Astrocyte (in vitro differentiated cells and primary cell): ENCODE measurements around the gene CFAP65.

Experiments used
- EZH2 ChIP-seq: IDR thresholded peaks from 2 replicates; pipeline ENCODE4 v1.6.1; 2012; ENCODE audit warnings: mild to moderate bottlenecking, low read length, inconsistent platforms; ENCODE audit not compliant: insufficient read depth
- TF ChIP-seq, protein P1 (sequence below): IDR thresholded peaks from 2 replicates; pipeline ENCODE4 v1.5.1; 2011; ENCODE audit warnings: low read depth, mild to moderate bottlenecking, inconsistent platforms, low read length, moderate library complexity; ENCODE audit not compliant: insufficient read depth

DNA sequence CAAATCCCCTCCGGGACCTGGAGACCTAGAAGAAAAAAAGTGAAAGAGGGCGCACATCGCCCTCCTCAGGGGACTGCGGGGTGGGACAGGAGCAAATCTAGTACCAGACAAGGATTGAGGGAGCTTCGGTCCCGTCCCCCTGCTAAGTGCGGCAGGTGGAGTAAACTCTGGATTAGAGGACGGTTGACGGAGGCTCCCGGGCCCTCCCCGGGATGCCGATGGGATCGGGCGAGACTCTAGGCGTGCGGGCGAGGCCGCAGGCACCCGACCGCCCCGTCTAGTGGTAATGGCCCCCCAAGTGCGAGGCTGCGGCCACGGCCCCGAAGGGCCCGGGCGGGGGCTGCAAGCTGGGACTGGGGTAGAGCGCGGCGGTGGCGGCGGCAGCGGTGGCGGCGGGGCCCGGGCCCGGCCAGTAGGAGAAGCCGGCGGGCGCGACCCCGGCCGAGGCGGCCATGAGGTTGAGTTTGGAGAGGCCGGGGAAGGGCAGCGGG lies 59.9 kb downstream of the CFAP65 start:
- TF ChIP-seq, protein P1, sequence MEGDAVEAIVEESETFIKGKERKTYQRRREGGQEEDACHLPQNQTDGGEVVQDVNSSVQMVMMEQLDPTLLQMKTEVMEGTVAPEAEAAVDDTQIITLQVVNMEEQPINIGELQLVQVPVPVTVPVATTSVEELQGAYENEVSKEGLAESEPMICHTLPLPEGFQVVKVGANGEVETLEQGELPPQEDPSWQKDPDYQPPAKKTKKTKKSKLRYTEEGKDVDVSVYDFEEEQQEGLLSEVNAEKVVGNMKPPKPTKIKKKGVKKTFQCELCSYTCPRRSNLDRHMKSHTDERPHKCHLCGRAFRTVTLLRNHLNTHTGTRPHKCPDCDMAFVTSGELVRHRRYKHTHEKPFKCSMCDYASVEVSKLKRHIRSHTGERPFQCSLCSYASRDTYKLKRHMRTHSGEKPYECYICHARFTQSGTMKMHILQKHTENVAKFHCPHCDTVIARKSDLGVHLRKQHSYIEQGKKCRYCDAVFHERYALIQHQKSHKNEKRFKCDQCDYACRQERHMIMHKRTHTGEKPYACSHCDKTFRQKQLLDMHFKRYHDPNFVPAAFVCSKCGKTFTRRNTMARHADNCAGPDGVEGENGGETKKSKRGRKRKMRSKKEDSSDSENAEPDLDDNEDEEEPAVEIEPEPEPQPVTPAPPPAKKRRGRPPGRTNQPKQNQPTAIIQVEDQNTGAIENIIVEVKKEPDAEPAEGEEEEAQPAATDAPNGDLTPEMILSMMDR = no peak
- TF ChIP-seq EZH2 = peak; percentile 98
